ENCODE results near the gene MRPL52.
A peak's percentile ranks its signal among the peaks of the same experiment; 100 is the strongest.

Gene MRPL52

DNA sequence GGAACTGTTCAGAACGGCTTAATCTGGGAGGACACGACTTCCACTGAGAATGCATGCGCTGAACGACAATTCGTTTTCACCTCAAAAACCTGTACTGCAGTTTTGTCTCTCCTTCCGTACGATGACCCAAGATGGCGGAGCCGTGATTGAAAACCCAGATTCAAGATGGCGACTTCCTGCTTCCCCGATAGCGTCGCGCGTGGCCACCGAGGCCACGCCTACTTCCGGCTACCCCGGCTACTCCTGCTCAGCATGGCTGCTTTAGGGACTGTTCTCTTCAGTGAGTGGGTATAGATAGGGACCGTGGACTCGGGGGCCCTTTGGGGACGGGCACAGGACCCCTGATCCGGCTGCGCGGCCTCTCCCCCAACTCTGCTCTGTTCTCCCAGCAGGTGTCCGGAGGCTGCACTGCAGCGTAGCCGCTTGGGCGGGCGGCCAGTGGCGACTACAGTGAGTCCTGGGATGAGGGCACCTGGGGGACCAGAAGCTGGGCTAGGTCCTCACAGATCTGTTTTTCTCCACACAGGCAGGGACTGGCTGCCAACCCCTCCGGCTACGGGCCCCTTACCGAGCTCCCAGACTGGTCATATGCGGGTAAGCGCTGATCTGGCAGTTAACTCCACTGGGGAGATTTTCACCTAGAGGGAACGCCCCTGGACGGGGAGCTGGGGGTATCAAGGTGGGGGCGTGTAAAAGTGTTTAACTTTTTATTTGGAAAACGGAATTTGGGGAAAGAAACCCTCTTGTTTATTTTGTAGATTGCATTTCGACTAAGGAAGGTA, at the start of gene MRPL52 (continued):
- no peak for TF ChIP-seq ZFP37 (tag by site-specific recombination; IDR thresholded peaks at IDR 0.05)
- no peak for TF ChIP-seq ZSCAN23 (tag by site-specific recombination; IDR thresholded peaks at IDR 0.05)
- TF ChIP-seq, protein P1, sequence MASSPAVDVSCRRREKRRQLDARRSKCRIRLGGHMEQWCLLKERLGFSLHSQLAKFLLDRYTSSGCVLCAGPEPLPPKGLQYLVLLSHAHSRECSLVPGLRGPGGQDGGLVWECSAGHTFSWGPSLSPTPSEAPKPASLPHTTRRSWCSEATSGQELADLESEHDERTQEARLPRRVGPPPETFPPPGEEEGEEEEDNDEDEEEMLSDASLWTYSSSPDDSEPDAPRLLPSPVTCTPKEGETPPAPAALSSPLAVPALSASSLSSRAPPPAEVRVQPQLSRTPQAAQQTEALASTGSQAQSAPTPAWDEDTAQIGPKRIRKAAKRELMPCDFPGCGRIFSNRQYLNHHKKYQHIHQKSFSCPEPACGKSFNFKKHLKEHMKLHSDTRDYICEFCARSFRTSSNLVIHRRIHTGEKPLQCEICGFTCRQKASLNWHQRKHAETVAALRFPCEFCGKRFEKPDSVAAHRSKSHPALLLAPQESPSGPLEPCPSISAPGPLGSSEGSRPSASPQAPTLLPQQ (tag by site-specific recombination; IDR thresholded peaks at IDR 0.05): 0 out of 2 replicates have a peak, but pooled peaks have one; percentile 36
- TF ChIP-seq ZNF433 (tag by site-specific recombination; IDR thresholded peaks at IDR 0.05; ENCODE audit: low read depth): no peak
- no peak for TF ChIP-seq ZNF791 (tag by site-specific recombination; IDR thresholded peaks at IDR 0.05)
- TF ChIP-seq SP3 (tag by site-specific recombination; IDR thresholded peaks at IDR 0.05): peak; percentile 83
- TF ChIP-seq ZNF202 (tag by site-specific recombination; IDR thresholded peaks at IDR 0.05; ENCODE audit: borderline replicate concordance): no peak
- no peak for TF ChIP-seq ZNF529 (tag by site-specific recombination; IDR thresholded peaks at IDR 0.05; ENCODE audit: insufficient replicate concordance)
- no peak for TF ChIP-seq HOXA7 (CRISPR knock-in tag; IDR thresholded peaks at IDR 0.05; ENCODE audit: borderline replicate concordance)
- TF ChIP-seq TCF7L2 (IDR thresholded peaks at IDR 0.05; ENCODE audit: borderline replicate concordance, low read depth, low read length): 0 out of 2 replicates have a peak, but pooled peaks have one; percentile 45
- no peak for TF ChIP-seq ZNF600 (tag by site-specific recombination; IDR thresholded peaks at IDR 0.05)
- no peak for TF ChIP-seq ZNF37A (tag by site-specific recombination; IDR thresholded peaks at IDR 0.05)
- TF ChIP-seq, protein P2, sequence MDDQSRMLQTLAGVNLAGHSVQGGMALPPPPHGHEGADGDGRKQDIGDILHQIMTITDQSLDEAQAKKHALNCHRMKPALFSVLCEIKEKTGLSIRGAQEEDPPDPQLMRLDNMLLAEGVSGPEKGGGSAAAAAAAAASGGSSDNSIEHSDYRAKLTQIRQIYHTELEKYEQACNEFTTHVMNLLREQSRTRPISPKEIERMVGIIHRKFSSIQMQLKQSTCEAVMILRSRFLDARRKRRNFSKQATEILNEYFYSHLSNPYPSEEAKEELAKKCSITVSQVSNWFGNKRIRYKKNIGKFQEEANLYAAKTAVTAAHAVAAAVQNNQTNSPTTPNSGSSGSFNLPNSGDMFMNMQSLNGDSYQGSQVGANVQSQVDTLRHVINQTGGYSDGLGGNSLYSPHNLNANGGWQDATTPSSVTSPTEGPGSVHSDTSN (CRISPR knock-in tag; IDR thresholded peaks at IDR 0.05): no peak
- TF ChIP-seq, protein P3, sequence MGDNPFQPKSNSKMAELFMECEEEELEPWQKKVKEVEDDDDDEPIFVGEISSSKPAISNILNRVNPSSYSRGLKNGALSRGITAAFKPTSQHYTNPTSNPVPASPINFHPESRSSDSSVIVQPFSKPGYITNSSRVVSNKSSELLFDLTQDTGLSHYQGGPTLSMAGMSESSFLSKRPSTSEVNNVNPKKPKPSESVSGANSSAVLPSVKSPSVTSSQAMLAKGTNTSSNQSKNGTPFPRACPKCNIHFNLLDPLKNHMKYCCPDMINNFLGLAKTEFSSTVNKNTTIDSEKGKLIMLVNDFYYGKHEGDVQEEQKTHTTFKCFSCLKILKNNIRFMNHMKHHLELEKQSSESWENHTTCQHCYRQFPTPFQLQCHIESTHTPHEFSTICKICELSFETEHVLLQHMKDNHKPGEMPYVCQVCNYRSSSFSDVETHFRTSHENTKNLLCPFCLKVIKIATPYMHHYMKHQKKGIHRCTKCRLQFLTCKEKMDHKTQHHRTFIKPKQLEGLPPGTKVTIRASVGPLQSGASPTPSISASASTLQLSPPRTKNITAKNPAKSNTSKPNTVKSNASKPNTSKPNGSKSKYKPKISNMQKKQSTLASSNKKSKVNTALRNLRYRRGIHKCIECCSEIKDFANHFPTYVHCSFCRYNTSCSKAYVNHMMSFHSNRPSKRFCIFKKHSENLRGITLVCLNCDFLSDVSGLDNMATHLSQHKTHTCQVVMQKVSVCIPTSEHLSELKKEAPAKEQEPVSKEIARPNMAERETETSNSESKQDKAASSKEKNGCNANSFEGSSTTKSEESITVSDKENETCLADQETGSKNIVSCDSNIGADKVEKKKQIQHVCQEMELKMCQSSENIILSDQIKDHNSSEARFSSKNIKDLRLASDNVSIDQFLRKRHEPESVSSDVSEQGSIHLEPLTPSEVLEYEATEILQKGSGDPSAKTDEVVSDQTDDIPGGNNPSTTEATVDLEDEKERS (tag by site-specific recombination; IDR thresholded peaks at IDR 0.05): no peak

DNA sequence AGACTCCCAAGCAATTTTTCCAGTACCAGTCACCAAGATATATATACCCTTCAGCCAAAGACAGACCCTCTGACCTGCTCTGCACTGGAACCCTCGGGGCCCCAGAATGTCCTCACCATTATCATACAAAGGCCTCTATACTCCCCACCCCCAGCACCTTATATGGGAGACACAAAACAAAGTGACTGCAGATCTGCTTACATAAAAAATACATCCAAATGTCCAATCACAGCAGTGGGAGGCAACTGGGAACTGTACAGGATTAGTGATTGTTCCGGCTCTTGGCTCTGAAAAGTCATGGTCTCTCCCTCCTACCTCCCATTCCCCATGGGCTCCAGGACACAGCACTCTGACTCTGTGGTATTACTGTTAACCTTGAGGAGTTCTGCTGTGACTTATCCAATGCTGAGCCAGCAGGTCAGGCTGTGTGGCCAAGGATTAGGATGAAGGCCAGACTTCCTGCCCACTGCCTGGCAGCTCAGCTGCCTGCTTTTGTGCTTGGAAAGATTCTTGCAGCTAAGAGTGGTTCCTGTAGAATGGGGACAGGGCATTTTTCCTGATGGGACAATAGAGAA, 49.5 kb upstream of the MRPL52 start:
- Histone ChIP-seq H3K4me3 (ENCODE audit: low read depth, low read length) (no peak overlapping the region), H3K27ac (ENCODE audit: extremely low read depth, low read depth, low read length) (no peak overlapping the region), H3K4me1 (ENCODE audit: control insufficient read depth, insufficient read depth, low read length) (no peaks in the 10 kb centered on the region), H3K36me3 (ENCODE audit: control insufficient read depth in 2 of 2, insufficient read depth in 1 of 2, low read length in 2 of 2) (peaks cover 0 to 3% of the 10 kb centered on the region in 2 experiments; a peak in 1 of 3 replicates), H3K9me3 (ENCODE audit: control insufficient read depth, insufficient read depth, low read depth, low read length) (no peaks in the 10 kb centered on the region)
- ChIA-PET CTCF (interaction anchor here (0.6 to 3.5 kb wide), 3 partner anchors 41 to 73 kb away, joined by 3 to 18 read pairs (median 3); no protein-coding TSS in a partner anchor), POLR2A (no interaction called here)
- no peak for TF ChIP-seq KLF10 (tag by site-specific recombination; IDR thresholded peaks at IDR 0.05)
- 0 out of 2 replicates have a peak, but pooled peaks have one; percentile 32 for TF ChIP-seq ZNF600 (tag by site-specific recombination; IDR thresholded peaks at IDR 0.05)

DNA sequence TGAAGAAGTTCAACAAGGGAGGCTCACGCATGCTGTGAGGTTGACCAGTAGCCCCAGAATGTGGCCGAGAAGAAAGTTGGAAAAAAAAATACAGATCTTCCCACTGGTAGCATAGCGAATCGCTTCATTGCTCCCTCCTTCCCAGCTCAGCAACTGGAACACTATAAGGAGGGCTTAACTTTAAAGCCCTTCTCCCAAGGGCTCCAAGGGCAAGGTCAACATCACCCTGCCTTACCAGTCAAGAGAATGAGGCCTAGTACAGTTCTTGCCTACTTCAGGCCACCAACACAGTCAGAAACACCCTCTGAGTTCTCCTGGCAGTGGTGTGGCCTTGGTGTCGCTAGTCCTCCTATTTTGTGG, 48.8 kb upstream of the MRPL52 start:
- no peak overlapping the region for H3K4me3 ChIP-seq (ENCODE audit: low read depth, low read length)
- no peaks in the 10 kb centered on the region for H3K9me3 ChIP-seq (ENCODE audit: control insufficient read depth, insufficient read depth, low read depth, low read length)
- H3K4me1 ChIP-seq (ENCODE audit: control insufficient read depth, insufficient read depth, low read length): no peaks in the 10 kb centered on the region
- ChIA-PET POLR2A (no interaction called here), CTCF (interaction anchor here (0.6 to 3.5 kb wide), 8 partner anchors 13 to 224 kb away, joined by 3 to 18 read pairs (median 4); partner anchors contain the start of gene OR6J1)
- H3K36me3 ChIP-seq (ENCODE audit: control insufficient read depth in 2 of 2, insufficient read depth in 1 of 2, low read length in 2 of 2): no peaks in the 10 kb centered on the region
- no peak overlapping the region for H3K27ac ChIP-seq (ENCODE audit: extremely low read depth, low read depth, low read length)
- TF ChIP-seq ZNF837 (tag by site-specific recombination; IDR thresholded peaks at IDR 0.05) (no peak), ZNF701 (tag by site-specific recombination; IDR thresholded peaks at IDR 0.05) (no peak), ZNF530 (tag by site-specific recombination; IDR thresholded peaks at IDR 0.05; ENCODE audit: low read depth) (no peak), ZNF791 (tag by site-specific recombination; IDR thresholded peaks at IDR 0.05) (no peak)
- TF ChIP-seq, protein P4, sequence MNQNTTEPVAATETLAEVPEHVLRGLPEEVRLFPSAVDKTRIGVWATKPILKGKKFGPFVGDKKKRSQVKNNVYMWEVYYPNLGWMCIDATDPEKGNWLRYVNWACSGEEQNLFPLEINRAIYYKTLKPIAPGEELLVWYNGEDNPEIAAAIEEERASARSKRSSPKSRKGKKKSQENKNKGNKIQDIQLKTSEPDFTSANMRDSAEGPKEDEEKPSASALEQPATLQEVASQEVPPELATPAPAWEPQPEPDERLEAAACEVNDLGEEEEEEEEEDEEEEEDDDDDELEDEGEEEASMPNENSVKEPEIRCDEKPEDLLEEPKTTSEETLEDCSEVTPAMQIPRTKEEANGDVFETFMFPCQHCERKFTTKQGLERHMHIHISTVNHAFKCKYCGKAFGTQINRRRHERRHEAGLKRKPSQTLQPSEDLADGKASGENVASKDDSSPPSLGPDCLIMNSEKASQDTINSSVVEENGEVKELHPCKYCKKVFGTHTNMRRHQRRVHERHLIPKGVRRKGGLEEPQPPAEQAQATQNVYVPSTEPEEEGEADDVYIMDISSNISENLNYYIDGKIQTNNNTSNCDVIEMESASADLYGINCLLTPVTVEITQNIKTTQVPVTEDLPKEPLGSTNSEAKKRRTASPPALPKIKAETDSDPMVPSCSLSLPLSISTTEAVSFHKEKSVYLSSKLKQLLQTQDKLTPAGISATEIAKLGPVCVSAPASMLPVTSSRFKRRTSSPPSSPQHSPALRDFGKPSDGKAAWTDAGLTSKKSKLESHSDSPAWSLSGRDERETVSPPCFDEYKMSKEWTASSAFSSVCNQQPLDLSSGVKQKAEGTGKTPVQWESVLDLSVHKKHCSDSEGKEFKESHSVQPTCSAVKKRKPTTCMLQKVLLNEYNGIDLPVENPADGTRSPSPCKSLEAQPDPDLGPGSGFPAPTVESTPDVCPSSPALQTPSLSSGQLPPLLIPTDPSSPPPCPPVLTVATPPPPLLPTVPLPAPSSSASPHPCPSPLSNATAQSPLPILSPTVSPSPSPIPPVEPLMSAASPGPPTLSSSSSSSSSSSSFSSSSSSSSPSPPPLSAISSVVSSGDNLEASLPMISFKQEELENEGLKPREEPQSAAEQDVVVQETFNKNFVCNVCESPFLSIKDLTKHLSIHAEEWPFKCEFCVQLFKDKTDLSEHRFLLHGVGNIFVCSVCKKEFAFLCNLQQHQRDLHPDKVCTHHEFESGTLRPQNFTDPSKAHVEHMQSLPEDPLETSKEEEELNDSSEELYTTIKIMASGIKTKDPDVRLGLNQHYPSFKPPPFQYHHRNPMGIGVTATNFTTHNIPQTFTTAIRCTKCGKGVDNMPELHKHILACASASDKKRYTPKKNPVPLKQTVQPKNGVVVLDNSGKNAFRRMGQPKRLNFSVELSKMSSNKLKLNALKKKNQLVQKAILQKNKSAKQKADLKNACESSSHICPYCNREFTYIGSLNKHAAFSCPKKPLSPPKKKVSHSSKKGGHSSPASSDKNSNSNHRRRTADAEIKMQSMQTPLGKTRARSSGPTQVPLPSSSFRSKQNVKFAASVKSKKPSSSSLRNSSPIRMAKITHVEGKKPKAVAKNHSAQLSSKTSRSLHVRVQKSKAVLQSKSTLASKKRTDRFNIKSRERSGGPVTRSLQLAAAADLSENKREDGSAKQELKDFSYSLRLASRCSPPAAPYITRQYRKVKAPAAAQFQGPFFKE (tag by site-specific recombination; IDR thresholded peaks at IDR 0.05; ENCODE audit: borderline replicate concordance): no peak
